GF-D8 (cell line): ENCODE data around the gene FCHO1.

Experiments used
- DNase-seq: peaks from one replicate; lab custom pipeline; 2025; lab: John Stamatoyannopoulos, UW

The FCHO1 gene

GRCh38 chr19:17751103-17751911 lies at the start of gene FCHO1:
Gene FCHO1 (plus strand): TSS chr19:17751477. CDS start chr19:17755165, 3,688 bp downstream.
- peak; percentile 72 for DNase-seq

DNA sequence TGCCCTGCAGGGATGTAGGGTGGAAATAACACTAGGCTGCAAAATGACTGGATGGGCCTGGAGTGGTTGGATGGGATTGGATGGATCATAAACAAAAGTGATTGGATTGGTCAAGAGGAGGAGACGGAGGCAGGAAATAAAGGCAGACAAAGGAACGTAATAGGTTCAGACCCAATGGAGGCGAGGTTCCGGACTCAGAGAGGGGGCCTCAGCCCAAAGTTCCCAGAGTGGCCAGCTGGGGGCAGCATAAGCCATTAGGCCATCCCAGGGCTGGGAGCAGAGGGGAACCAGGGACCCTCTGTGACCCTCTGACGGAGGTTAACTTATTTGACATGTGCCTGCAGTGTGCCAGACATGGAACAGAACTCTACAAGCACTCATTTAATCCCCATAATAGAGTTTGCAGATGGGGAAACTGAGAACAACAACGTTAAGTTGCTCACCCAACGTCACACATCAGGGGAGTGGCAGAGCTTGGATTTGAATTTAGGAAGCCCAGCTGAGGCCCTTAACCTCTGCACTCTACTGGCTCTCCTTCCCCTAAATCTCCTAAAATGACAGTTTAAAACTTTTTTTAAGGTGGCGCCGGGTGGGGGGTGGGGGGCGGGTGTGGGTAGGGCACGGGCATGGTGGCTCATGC lies 47.3 kb upstream of the FCHO1 start:
- no peak for DNase-seq

DNA sequence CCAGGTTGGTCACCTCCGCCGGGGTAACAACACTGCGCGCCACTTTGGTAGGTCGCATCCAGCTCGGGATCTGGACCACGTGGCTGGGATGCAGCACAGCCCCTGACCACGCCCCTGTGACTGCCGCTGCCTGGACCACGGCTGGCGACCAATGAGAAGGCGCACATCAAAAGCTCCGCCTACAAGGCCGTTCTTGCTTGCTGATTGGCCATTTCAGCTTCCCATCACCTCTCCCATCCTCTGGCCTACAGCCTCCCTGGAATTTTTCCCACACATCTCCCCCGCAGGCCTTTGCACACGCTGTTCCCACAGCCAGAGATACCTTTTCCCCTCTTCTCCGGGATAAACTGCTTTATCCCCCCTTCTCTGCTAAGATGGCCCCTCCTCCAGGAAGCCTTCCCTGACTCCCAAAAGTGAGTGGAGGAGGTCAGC lies 44.5 kb upstream of the FCHO1 start:
- no peak for DNase-seq

- DNase-seq = no peak
Measured at GRCh38 chr19:17711851-17712250, 39.4 kb upstream of the FCHO1 start.

DNA sequence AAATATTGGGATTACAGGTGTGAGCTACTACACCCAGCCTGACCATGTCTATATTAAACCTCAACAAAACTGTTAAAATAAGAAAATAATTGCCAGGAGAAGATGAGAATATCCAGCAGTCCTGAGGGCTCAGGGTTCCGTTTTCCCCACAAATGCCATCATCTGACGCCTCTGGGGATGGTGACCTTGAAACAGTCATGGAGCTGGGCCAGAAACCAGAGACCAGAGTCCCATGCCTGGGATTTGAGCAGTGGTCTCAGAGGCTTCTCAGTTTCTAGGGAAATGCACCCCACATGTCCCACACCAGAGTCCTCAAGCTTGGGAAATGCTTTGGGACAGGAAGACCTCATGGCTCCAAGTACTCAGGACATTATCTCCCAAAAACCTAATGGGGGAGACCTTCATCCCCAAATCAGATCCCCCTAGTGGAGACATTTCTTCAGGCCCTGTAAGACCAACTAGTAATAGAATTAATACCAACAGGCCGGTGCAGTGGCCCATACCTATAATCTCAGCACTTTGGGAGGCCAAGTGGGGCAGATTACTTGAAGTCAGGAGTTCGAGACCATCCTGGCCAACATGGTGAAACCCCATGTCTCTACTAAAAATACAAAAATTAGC lies 34.9 kb upstream of the FCHO1 start:
- no peak for DNase-seq

- DNase-seq = peak; percentile 62
Measured at GRCh38 chr19:17718550-17718946, 32.7 kb upstream of the FCHO1 start.

DNA sequence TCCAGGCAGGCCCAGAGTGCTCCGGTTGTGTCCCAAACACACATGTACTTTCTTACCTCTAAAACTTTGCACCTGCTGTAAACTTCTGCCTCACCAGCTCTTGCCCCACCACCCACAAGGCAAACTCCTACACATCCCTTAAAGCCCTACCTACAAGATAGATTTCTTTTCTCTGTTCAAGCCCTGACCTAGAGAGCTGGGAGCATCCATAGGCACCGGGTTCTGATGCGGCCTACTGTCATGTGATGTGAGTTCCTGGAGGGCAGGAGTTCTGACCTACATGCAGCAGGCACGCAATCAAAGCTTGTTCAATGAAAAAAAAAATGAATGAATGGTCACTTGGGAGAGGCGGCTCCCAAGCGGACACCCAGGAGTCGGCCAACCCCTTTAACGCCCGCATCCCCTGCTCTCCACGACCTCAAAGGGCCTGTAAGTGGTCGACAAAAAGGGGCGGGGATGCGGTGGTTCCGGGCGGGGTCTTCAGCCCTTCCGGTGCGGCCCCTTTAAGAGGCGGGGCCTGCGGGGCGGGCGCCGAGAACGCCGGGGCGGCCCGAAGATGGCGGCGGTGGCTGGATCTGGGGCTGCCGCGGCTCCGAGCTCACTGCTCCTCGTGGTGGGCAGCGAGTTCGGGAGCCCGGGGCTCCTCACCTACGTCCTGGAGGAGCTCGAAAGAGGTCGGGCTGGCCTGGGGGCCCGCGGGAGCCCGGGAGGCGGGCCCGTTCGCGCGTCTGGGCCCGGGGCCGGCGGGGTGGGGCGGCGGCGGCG lies 32.1 kb upstream of the FCHO1 start, which contains the start of gene MAP1S:
MAP1S (plus strand) TSS at position 534 of the 765 bp plus-strand sequence; CDS start at position 557, 23 bp downstream.
- peak; percentile 62 for DNase-seq

- no peak for DNase-seq
Measured at GRCh38 chr19:17719730-17720400, 31.4 kb upstream of the FCHO1 start.

GRCh38 chr19:17720440-17720839 lies 30.8 kb upstream of the FCHO1 start:
- no peak for DNase-seq

DNA sequence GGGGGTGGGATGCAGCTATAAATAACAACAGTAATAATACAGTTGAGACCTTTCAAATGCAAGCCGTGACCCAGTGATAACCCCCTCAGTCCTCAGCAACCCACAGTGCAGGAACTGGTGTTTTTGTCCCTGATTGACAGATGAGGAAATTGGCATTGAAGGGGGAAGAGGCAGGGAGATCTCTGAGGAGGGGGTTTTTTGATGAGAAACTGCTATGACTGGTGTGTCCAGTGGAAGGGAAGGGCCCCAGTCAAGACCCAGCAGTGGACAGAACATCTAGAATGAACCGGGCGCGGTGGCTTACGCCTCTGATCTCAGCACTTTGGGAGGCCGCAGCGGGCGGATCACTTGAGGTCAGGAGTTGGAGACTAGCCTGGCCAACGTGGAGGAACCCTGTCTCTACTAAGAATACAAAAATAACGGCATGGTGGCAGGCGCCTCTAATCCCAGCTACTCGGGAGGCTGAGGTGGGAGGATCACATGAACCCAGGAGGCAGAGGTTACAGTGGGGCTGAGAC lies 30.1 kb upstream of the FCHO1 start:
- no peak for DNase-seq

- DNase-seq = peak; percentile 91
Measured at GRCh38 chr19:17721821-17722220, 29.5 kb upstream of the FCHO1 start.

- DNase-seq = no peak
Measured at GRCh38 chr19:17722655-17723240, 28.5 kb upstream of the FCHO1 start.

DNA sequence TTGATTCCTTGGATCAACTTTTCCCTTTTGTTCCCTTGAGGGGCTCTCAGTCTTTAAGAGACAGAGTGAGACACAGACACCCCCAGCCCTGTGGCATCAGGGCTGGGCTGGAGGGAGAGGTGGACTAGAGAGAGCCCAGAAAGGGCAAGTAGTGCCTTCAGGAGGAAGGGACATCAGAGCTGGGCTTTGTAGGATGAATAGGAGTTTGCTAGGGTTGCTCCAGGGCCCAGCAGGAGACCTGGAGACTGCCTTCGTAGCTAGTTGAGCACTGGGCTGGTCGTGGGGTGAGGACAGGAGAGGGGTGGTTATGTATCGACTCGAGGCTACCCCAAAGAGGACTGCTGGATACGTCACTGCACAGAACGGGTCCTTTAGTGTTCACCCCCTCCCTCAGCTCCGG lies 26.6 kb upstream of the FCHO1 start:
- no peak for DNase-seq

DNA sequence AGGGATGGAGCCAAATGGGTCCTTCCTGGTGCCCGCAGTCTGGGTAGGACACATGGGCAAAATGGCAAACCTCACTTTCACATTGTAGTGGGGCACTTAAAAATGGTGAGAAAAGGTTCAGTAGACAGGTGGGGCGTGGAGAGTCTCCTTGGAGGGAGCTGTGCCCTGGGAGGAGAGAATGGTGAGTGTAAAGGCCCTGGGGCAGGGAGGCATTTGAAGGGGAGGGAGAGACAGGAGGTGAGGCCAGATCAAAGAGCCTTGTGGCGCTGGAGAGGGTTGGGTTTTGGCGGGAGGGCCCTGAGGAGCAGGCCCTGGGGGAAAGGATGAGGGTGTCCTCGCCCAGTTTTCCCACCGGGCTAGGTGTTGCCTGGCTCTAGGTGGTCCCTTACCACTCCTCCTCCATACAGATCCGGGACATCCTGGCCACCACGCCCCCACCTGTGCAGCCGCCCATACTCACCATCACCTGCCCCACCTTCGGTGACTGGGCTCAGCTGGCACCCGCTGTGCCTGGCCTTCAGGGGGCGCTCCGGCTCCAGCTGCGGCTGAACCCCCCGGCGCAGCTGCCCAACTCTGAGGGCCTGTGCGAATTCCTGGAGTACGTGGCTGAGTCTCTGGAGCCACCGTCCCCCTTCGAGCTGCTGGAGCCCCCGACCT lies 25.7 kb upstream of the FCHO1 start:
- DNase-seq = no peak

- DNase-seq = no peak
Measured at GRCh38 chr19:17726136-17726741, 25.0 kb upstream of the FCHO1 start.

- no peak for DNase-seq
Measured at GRCh38 chr19:17726964-17727773, 24.1 kb upstream of the FCHO1 start.

GRCh38 chr19:17727843-17728242 lies 23.4 kb upstream of the FCHO1 start:
- DNase-seq = no peak

DNA sequence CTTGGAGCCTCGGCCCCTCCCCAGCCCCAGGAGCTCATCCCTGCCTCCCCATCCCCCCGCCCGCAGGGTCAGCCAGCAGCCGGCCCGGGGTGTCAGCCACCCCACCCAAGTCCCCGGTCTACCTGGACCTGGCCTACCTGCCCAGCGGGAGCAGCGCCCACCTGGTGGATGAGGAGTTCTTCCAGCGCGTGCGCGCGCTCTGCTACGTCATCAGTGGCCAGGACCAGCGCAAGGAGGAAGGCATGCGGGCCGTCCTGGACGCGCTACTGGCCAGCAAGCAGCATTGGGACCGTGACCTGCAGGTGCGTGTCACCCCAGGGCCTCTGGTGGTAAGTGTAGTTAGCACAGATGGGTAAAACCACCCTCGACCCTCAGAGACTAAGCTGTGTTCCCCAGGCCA lies 18.1 kb upstream of the FCHO1 start:
- DNase-seq = no peak

DNA sequence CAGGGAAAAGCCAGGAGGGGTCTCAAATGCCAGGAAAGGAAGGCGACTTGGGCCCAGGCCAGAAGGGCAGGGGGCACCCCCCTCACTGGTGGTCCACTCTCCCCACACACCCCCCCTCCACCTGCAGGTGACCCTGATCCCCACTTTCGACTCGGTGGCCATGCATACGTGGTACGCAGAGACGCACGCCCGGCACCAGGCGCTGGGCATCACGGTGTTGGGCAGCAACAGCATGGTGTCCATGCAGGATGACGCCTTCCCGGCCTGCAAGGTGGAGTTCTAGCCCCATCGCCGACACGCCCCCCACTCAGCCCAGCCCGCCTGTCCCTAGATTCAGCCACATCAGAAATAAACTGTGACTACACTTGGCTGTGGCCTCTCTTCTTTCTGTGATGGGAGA lies 17.1 kb upstream of the FCHO1 start:
- no peak for DNase-seq
